SK-N-MC (cell line): ENCODE measurements around the gene ARVCF.

Experiments
- EZH2 ChIP-seq: fragments of 200-600 bp; sonication (generic); IDR thresholded peaks from one replicate; pipeline ENCODE4 v1.6.1; 2017; ENCODE audit warnings: antibody characterized with exemption
- POLR2AphosphoS5 ChIP-seq: IDR thresholded peaks from 2 replicates; pipeline ENCODE4 v1.6.1; 2012; ENCODE audit warnings: mild to moderate bottlenecking, low read depth, low read length, borderline replicate concordance

- TF ChIP-seq EZH2 (no peak), POLR2AphosphoS5 (no peak)
These were observed 30.6 kb downstream of the ARVCF start for GRCh38 chr22:19986011-19986409.
